IPS-11a (cell line): ENCODE data around the gene GMPR2.

Experiments used
- H3K4me3 ChIP-seq: one replicate; pipeline ENCODE4 v1.5.1; 2013; ENCODE audit warnings: low read depth, low read length, control low read depth

Gene GMPR2

GRCh38 chr14:24263848-24264247 lies 31.1 kb downstream of the GMPR2 start:
- H3K4me3 ChIP-seq: no peak overlapping the region

GRCh38 chr14:24264298-24264697 lies 31.6 kb downstream of the GMPR2 start:
- no peak overlapping the region for H3K4me3 ChIP-seq

- no peak overlapping the region for H3K4me3 ChIP-seq
Observed at GRCh38 chr14:24266344-24267244, 33.9 kb downstream of the GMPR2 start.

- H3K4me3 ChIP-seq: no peak overlapping the region
Observed at GRCh38 chr14:24267516-24267915, 34.8 kb downstream of the GMPR2 start.

- no peak overlapping the region for H3K4me3 ChIP-seq
Observed at GRCh38 chr14:24268225-24268624, 35.5 kb downstream of the GMPR2 start.

- no peak overlapping the region for H3K4me3 ChIP-seq
Observed at GRCh38 chr14:24269368-24269767, 36.6 kb downstream of the GMPR2 start.

GRCh38 chr14:24269910-24270536 lies 37.3 kb downstream of the GMPR2 start:
- H3K4me3 ChIP-seq: no peak overlapping the region

GRCh38 chr14:24270537-24271133 lies 37.9 kb downstream of the GMPR2 start:
- H3K4me3 ChIP-seq: peak overlapping the region; percentile 84

GRCh38 chr14:24271134-24271833 lies 38.6 kb downstream of the GMPR2 start, which contains the start of gene RABGGTA:
Gene RABGGTA (minus strand): TSS chr14:24271597. CDS start chr14:24271115, 482 bp downstream.
- H3K4me3 ChIP-seq: peak within 1 kb of the TSS; percentile 84

- peak overlapping the region; percentile 84 for H3K4me3 ChIP-seq
Observed at GRCh38 chr14:24271834-24272263, 39.1 kb downstream of the GMPR2 start.

GRCh38 chr14:24272467-24272866 lies 39.7 kb downstream of the GMPR2 start:
- H3K4me3 ChIP-seq: no peak overlapping the region

- H3K4me3 ChIP-seq: no peak overlapping the region
Observed at GRCh38 chr14:24273422-24273998, 40.8 kb downstream of the GMPR2 start.

GRCh38 chr14:24274101-24274543 lies 41.4 kb downstream of the GMPR2 start:
- no peak overlapping the region for H3K4me3 ChIP-seq

GRCh38 chr14:24277071-24277470 lies 44.3 kb downstream of the GMPR2 start:
- no peak overlapping the region for H3K4me3 ChIP-seq

- no peak overlapping the region for H3K4me3 ChIP-seq
Observed at GRCh38 chr14:24277606-24278321, 45.0 kb downstream of the GMPR2 start.

- H3K4me3 ChIP-seq: no peak overlapping the region
Observed at GRCh38 chr14:24278424-24278823, 45.7 kb downstream of the GMPR2 start.

GRCh38 chr14:24279301-24280186 lies 46.8 kb downstream of the GMPR2 start:
- no peak overlapping the region for H3K4me3 ChIP-seq

GRCh38 chr14:24280797-24281460 lies 48.2 kb downstream of the GMPR2 start:
- no peak overlapping the region for H3K4me3 ChIP-seq
